H9 (cell line): ENCODE results near the gene PRRT2. TPM values are rescaled to one million over a fixed set of nuclear protein-coding genes. Genes with fewer than 3 reads are reported as not detected.

Experiments used
- DNase-seq: peaks from one replicate; pipeline ENCODE4 v3.0.0-alpha.2; 2017
- H2AFZ ChIP-seq: one replicate; pipeline ENCODE4 v1.6.1; 2013; ENCODE audit warnings: mild to moderate bottlenecking, low read length, control low read depth, moderate library complexity
- H2AK5ac ChIP-seq: 2 replicates; pipeline ENCODE4 v1.6.1; 2013; ENCODE audit warnings: low read length, control low read depth, mixed read lengths; ENCODE audit not compliant: insufficient read length
- H2BK120ac ChIP-seq: one replicate; pipeline ENCODE4 v1.6.1; 2013; ENCODE audit warnings: low read depth, mild to moderate bottlenecking, low read length, control low read depth, inconsistent platforms; ENCODE audit not compliant: poor library complexity, severe bottlenecking
- H2BK12ac ChIP-seq: 2 replicates; pipeline ENCODE4 v1.6.1; 2013; ENCODE audit warnings: low read length, control low read depth, mixed read lengths, low read depth; ENCODE audit not compliant: insufficient read length
- H2BK15ac ChIP-seq: 2 replicates; pipeline ENCODE4 v1.6.1; 2013; ENCODE audit warnings: low read depth, low read length, control low read depth
- H2BK20ac ChIP-seq: one replicate; pipeline ENCODE4 v1.6.1; 2013; ENCODE audit warnings: low read depth, mild to moderate bottlenecking, low read length, control low read depth, inconsistent platforms; ENCODE audit not compliant: poor library complexity, severe bottlenecking
- H2BK5ac ChIP-seq: 2 replicates; pipeline ENCODE4 v1.6.1; 2013; ENCODE audit warnings: low read length, control low read depth, mixed read lengths; ENCODE audit not compliant: insufficient read length
- H3K14ac ChIP-seq: 2 replicates; pipeline ENCODE4 v1.6.1; 2013; ENCODE audit warnings: low read length, control low read depth; ENCODE audit not compliant: insufficient read depth
- H3K18ac ChIP-seq: 2 replicates; pipeline ENCODE4 v1.6.1; 2013; ENCODE audit warnings: low read depth, mild to moderate bottlenecking, mixed read lengths, low read length, control low read depth; ENCODE audit not compliant: insufficient read length
- H3K23ac ChIP-seq: 2 replicates; pipeline ENCODE4 v1.6.1; 2013; ENCODE audit warnings: low read length, control low read depth, mixed read lengths, low read depth; ENCODE audit not compliant: insufficient read length
- H3K23me2 ChIP-seq: 2 replicates; pipeline ENCODE4 v1.6.1; 2013; ENCODE audit warnings: low read depth, mild to moderate bottlenecking, mixed read lengths, low read length, control low read depth; ENCODE audit not compliant: insufficient read length, poor library complexity, severe bottlenecking
- H3K27ac ChIP-seq: 2 replicates; pipeline ENCODE4 v1.5.1; 2013; ENCODE audit warnings: low read length, control low read depth, mixed read lengths, low read depth; ENCODE audit not compliant: insufficient read length
- H3K27me3 ChIP-seq: 2 replicates; pipeline ENCODE4 v1.6.1; 2013; ENCODE audit warnings: low read length, control low read depth, inconsistent platforms; ENCODE audit not compliant: insufficient read depth
- H3K4ac ChIP-seq: 2 replicates; pipeline ENCODE4 v1.6.1; 2013; ENCODE audit warnings: low read depth, mild to moderate bottlenecking, control low read depth, inconsistent platforms, low read length, moderate library complexity
- H3K4me1 ChIP-seq: 2 replicates; pipeline ENCODE4 v1.6.1; 2013; ENCODE audit warnings: low read length, control low read depth, inconsistent platforms; ENCODE audit not compliant: insufficient read depth
- H3K4me2 ChIP-seq: 2 replicates; pipeline ENCODE4 v1.6.1; 2013; ENCODE audit warnings: low read length, control low read depth, mixed read lengths; ENCODE audit not compliant: insufficient read length, insufficient read depth
- H3K56ac ChIP-seq: 2 replicates; pipeline ENCODE4 v1.6.1; 2013; ENCODE audit warnings: low read depth, mild to moderate bottlenecking, mixed read lengths, low read length, control low read depth; ENCODE audit not compliant: insufficient read length
- H3K79me1 ChIP-seq: 2 replicates; pipeline ENCODE4 v1.6.1; 2013; ENCODE audit warnings: low read depth, mild to moderate bottlenecking, moderate library complexity, low read length, control low read depth, inconsistent platforms; ENCODE audit not compliant: insufficient read depth, poor library complexity, severe bottlenecking
- H3K79me2 ChIP-seq: 2 replicates; pipeline ENCODE4 v1.6.1; 2013; ENCODE audit warnings: low read length, control low read depth, inconsistent platforms; ENCODE audit not compliant: insufficient read depth
- H3K9ac ChIP-seq: 2 replicates; pipeline ENCODE4 v1.6.1; 2013; ENCODE audit warnings: low read length, control low read depth, mixed read lengths; ENCODE audit not compliant: insufficient read length; ENCODE audit errors: extremely low read depth
- H3K9me3 ChIP-seq: one replicate; pipeline ENCODE4 v1.6.1; 2013; ENCODE audit warnings: low read depth, low read length, inconsistent platforms; ENCODE audit not compliant: control insufficient read depth
- H3T11ph ChIP-seq: one replicate; pipeline ENCODE4 v1.6.1; 2013; ENCODE audit warnings: mild to moderate bottlenecking, low read length, control low read depth, inconsistent platforms
- H4K20me1 ChIP-seq: one replicate; pipeline ENCODE4 v1.6.1; 2013; ENCODE audit not compliant: control insufficient read depth, insufficient read length, insufficient read depth
- H4K5ac ChIP-seq: 2 replicates; pipeline ENCODE4 v1.6.1; 2013; ENCODE audit warnings: low read depth, mild to moderate bottlenecking, mixed read lengths, low read length, control low read depth; ENCODE audit not compliant: insufficient read length
- H4K8ac ChIP-seq: replicated peaks from 2 replicates; pipeline ENCODE4 v1.6.1; 2013; ENCODE audit warnings: low read length, control low read depth, mixed read lengths, low read depth; ENCODE audit not compliant: insufficient read length
- H4K91ac ChIP-seq: 2 replicates; pipeline ENCODE4 v1.6.1; 2013; ENCODE audit warnings: low read depth, mild to moderate bottlenecking, moderate library complexity, mixed read lengths, low read length, control low read depth; ENCODE audit not compliant: insufficient read length
- H3K27ac Mint-ChIP-seq, 3 experiments: 2 replicates in 2 of 3; 3 replicates in 1 of 3; pipeline ENCODE4 v1.8.0; 2020 to 2021; ENCODE audit warnings: mixed read lengths in 3 of 3, mild to moderate bottlenecking in 1 of 3, moderate library complexity in 1 of 3
- H3K27me3 Mint-ChIP-seq: 2 replicates; pipeline ENCODE4 v1.8.0; 2021; ENCODE audit warnings: low read depth, mild to moderate bottlenecking, moderate library complexity, mixed read lengths
- H3K36me3 Mint-ChIP-seq, 3 experiments: 2 replicates in 2 of 3; 3 replicates in 1 of 3; pipeline ENCODE4 v1.8.0; 2020 to 2021; ENCODE audit warnings: low read depth in 3 of 3, mixed read lengths in 3 of 3; ENCODE audit not compliant: insufficient read depth in 1 of 3
- H3K4me1 Mint-ChIP-seq, 2 experiments: 2 replicates each; pipeline ENCODE4 v1.8.0; 2020; ENCODE audit warnings: mixed read lengths in 2 of 2
- H3K4me3 Mint-ChIP-seq, 2 experiments: 2 replicates in 1 of 2; 3 replicates in 1 of 2; pipeline ENCODE4 v1.8.0; 2020 to 2021; ENCODE audit warnings: mild to moderate bottlenecking in 2 of 2, mixed read lengths in 2 of 2, moderate library complexity in 1 of 2
- H3K9me3 Mint-ChIP-seq, 2 experiments: 2 replicates in 1 of 2; 3 replicates in 1 of 2; pipeline ENCODE4 v1.8.0; 2020; ENCODE audit warnings: mild to moderate bottlenecking in 2 of 2, mixed read lengths in 2 of 2, moderate library complexity in 1 of 2
- WGBS: extraction: QIAGEN DNeasy Blood & Tissue Kit; methylation state at CpG from one replicate; pipeline ENCODE4 v1.1.7; 2013; ENCODE audit warnings: missing lambda C conversion rate, low lambda C conversion rate, mixed read lengths; ENCODE audit not compliant: insufficient read length; ENCODE audit errors: extremely low coverage; 5-methylcytosine and 5-hydroxymethylcytosine counted together
- total RNA-seq: library from RNA; stranded (reverse); gene quantifications from 2 replicates; pipeline ENCODE4 v1.2.1, GENCODE V29; 2021
- TF ChIP-seq, protein P1 (sequence below): fragments of 200-600 bp; sonication (generic); conservative IDR thresholded peaks from 3 replicates; pipeline ENCODE4 v1.8.0; 2021; ENCODE audit warnings: antibody characterized with exemption, mild to moderate bottlenecking

The PRRT2 gene
- total RNA-seq, 1 experiment from 2014 or later = 14.6 TPM

- no peaks in the 10 kb centered on the region; a peak in 1 of 5 replicates for H3K9me3 Mint-ChIP-seq
- Histone ChIP-seq H3K9ac (peak overlapping the region; percentile 67), H3K18ac (peak overlapping the region; percentile 50), H2BK12ac (no peak overlapping the region), H3K23me2 (peaks cover 19% of the 10 kb centered on the region), H3K79me2 (peaks cover 2% of the 10 kb centered on the region; the same call in 1 of the 2 replicates), H2BK5ac (no peak overlapping the region), H2BK20ac (no peak overlapping the region), H3K27me3 (no peaks in the 10 kb centered on the region), H2BK15ac (no peak overlapping the region), H3K14ac (peak overlapping the region; percentile 10; the same call in 1 of the 2 replicates), H3K56ac (no peak overlapping the region), H4K8ac (no peak overlapping the region), H3K27ac (no peak overlapping the region), H4K91ac (no peak overlapping the region), H2BK120ac (no peak overlapping the region), H3K23ac (no peak overlapping the region), H4K5ac (no peak overlapping the region), H3T11ph (no peak overlapping the region), H3K4me1 (no peaks in the 10 kb centered on the region; the same call in 1 of the 2 replicates), H2AFZ (no peak overlapping the region), H4K20me1 (no peaks in the 10 kb centered on the region), H2AK5ac (no peak overlapping the region), H3K79me1 (no peaks in the 10 kb centered on the region), H3K9me3 (no peaks in the 10 kb centered on the region), H3K4ac (no peak overlapping the region), H3K4me2 (peak overlapping the region; percentile 48)
- peaks cover 1% of the 10 kb centered on the region for H3K27me3 Mint-ChIP-seq
- H3K36me3 Mint-ChIP-seq = peaks cover 28 to 68% (median 45%) of the 10 kb centered on the region in 3 experiments
- H3K4me3 Mint-ChIP-seq = peak overlapping the region; percentile 93 to 98
- H3K27ac Mint-ChIP-seq = peak overlapping the region; percentile 100
- TF ChIP-seq, protein P1, sequence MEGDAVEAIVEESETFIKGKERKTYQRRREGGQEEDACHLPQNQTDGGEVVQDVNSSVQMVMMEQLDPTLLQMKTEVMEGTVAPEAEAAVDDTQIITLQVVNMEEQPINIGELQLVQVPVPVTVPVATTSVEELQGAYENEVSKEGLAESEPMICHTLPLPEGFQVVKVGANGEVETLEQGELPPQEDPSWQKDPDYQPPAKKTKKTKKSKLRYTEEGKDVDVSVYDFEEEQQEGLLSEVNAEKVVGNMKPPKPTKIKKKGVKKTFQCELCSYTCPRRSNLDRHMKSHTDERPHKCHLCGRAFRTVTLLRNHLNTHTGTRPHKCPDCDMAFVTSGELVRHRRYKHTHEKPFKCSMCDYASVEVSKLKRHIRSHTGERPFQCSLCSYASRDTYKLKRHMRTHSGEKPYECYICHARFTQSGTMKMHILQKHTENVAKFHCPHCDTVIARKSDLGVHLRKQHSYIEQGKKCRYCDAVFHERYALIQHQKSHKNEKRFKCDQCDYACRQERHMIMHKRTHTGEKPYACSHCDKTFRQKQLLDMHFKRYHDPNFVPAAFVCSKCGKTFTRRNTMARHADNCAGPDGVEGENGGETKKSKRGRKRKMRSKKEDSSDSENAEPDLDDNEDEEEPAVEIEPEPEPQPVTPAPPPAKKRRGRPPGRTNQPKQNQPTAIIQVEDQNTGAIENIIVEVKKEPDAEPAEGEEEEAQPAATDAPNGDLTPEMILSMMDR = no peak; the same call in 2 of the 3 replicates
- peak; percentile 99 for DNase-seq
- WGBS = no CpG with 5 or more reads among the region's 103 CpGs
- H3K4me1 Mint-ChIP-seq = peaks cover 36 to 53% of the 10 kb centered on the region in 2 experiments
Measured at GRCh38 chr16:29805232-29806098, 6.5 kb upstream of the PRRT2 start.
